ENCODE results near the gene TSC22D1. TPM values are rescaled to one million over a fixed set of nuclear protein-coding genes. Genes with fewer than 3 reads are reported as not detected.

The TSC22D1 gene
- total and polyA plus RNA-seq, 2 of the 4 experiments (the other 2 are of a cell fraction), result 30.8 to 42.2 TPM

- H3K4me2 ChIP-seq (ENCODE audit: low read depth, low read length), result no peak overlapping the region
- no peak overlapping the region for H3K9ac ChIP-seq (ENCODE audit: low read depth, low read length)
- no peak overlapping the region for H3K56ac ChIP-seq (ENCODE audit: extremely low read depth, insufficient read depth, low read length)
- no peak overlapping the region for H4K91ac ChIP-seq (ENCODE audit: insufficient read depth, low read depth, low read length)
- DNase-seq, result no peak
- H2AFZ ChIP-seq (replicated peaks; ENCODE audit: low read length, poor library complexity), result no peak overlapping the region
- no TSS peak for BruUV-seq (replicated peaks)
- no peak overlapping the region for H2BK5ac ChIP-seq (ENCODE audit: low read depth, low read length, poor library complexity, severe bottlenecking)
- H3K9me1 ChIP-seq (ENCODE audit: insufficient read depth, low read length), result peaks cover 3% of the 10 kb centered on the region; the same call in 1 of the 2 replicates
- H3K27ac ChIP-seq (ENCODE audit: insufficient read depth, low read length), result no peak overlapping the region
- H3K4ac ChIP-seq (ENCODE audit: low read depth, low read length), result no peak overlapping the region
- no peak overlapping the region for H4K5ac ChIP-seq (ENCODE audit: low read depth, low read length)
- no peak overlapping the region for H3K23ac ChIP-seq (ENCODE audit: low read depth, low read length)
- TF ChIP-seq, protein P1, sequence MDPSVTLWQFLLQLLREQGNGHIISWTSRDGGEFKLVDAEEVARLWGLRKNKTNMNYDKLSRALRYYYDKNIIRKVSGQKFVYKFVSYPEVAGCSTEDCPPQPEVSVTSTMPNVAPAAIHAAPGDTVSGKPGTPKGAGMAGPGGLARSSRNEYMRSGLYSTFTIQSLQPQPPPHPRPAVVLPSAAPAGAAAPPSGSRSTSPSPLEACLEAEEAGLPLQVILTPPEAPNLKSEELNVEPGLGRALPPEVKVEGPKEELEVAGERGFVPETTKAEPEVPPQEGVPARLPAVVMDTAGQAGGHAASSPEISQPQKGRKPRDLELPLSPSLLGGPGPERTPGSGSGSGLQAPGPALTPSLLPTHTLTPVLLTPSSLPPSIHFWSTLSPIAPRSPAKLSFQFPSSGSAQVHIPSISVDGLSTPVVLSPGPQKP (IDR thresholded peaks at IDR 0.05; ENCODE audit: borderline replicate concordance, low read depth, low read length), result no peak
- no peak for TF ChIP-seq MAFK (IDR thresholded peaks at IDR 0.05; ENCODE audit: low read depth, low read length)
- no peak for TF ChIP-seq RFX5 (IDR thresholded peaks at IDR 0.05; ENCODE audit: low read depth, low read length)
- no peak for TF ChIP-seq SMC3 (IDR thresholded peaks at IDR 0.05; ENCODE audit: low read depth, low read length)
- no peak for TF ChIP-seq CEBPB (IDR thresholded peaks at IDR 0.05; ENCODE audit: low read depth, low read length)
- no peak for TF ChIP-seq FOS (IDR thresholded peaks at IDR 0.05; ENCODE audit: low read depth, low read length)
- no peak for TF ChIP-seq MAZ (IDR thresholded peaks at IDR 0.05; ENCODE audit: borderline replicate concordance, low read depth, low read length)
- no peak for TF ChIP-seq POLR2A (IDR thresholded peaks at IDR 0.05; ENCODE audit: low read depth, low read length)
- TF ChIP-seq, protein P2, sequence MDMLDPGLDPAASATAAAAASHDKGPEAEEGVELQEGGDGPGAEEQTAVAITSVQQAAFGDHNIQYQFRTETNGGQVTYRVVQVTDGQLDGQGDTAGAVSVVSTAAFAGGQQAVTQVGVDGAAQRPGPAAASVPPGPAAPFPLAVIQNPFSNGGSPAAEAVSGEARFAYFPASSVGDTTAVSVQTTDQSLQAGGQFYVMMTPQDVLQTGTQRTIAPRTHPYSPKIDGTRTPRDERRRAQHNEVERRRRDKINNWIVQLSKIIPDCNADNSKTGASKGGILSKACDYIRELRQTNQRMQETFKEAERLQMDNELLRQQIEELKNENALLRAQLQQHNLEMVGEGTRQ (IDR thresholded peaks at IDR 0.05; ENCODE audit: low read depth, low read length), result no peak
- TF ChIP-seq MXI1 (IDR thresholded peaks at IDR 0.05; ENCODE audit: borderline replicate concordance, low read depth, low read length), result no peak
- no peak for TF ChIP-seq RCOR1 (IDR thresholded peaks at IDR 0.05; ENCODE audit: insufficient replicate concordance, low read length)
- no peak for TF ChIP-seq RAD21 (IDR thresholded peaks at IDR 0.05; ENCODE audit: low read length)
- no peak for TF ChIP-seq CHD1 (IDR thresholded peaks at IDR 0.05; ENCODE audit: low read depth, low read length)
- TF ChIP-seq NFE2L2 (IDR thresholded peaks at IDR 0.05; ENCODE audit: low read depth, low read length), result no peak
- no peak for TF ChIP-seq BHLHE40 (IDR thresholded peaks at IDR 0.05; ENCODE audit: low read depth, low read length)
- TF ChIP-seq CTCF (conservative IDR thresholded peaks at IDR 0.05; ENCODE audit: low read depth, low read length), result no peak
- no peak overlapping the region for H2AK5ac ChIP-seq (ENCODE audit: low read depth, low read length)
- no peak overlapping the region for H3K4me3 ChIP-seq (ENCODE audit: insufficient read depth, low read depth, low read length)
- H2BK20ac ChIP-seq (ENCODE audit: low read depth, low read length), result no peak overlapping the region
- dilution Hi-C loops (cut with HindIII; ENCODE audit: low sequenced_read_pairs, unreplicated experiment) (no loop called here), in situ Hi-C loops (cut with MboI; ENCODE audit: low sequenced_read_pairs) (no loop called here), intact Hi-C loops (cut with micrococcal nuclease) (no loop called here)
- peaks cover 21 to 76% of the 10 kb centered on the region in 2 experiments for H3K79me1 ChIP-seq (ENCODE audit: low read depth in 1 of 2, low read length in 2 of 2)
- no peak overlapping the region for H2AK9ac ChIP-seq (replicated peaks; ENCODE audit: low read depth, low read length, poor library complexity)
- CTCF ChIA-PET, result interaction anchor here (1.3 kb wide), 1 partner anchor 9 kb away, joined by 4 read pairs; no protein-coding TSS in a partner anchor
- H2BK120ac ChIP-seq (ENCODE audit: low read depth, low read length), result no peak overlapping the region
- peaks cover 23% of the 10 kb centered on the region; the same call in 1 of the 2 replicates for H4K20me1 ChIP-seq (ENCODE audit: insufficient read depth, low read length)
- no CpG with 5 or more reads among the region's 2 CpGs for WGBS, 2 experiments (ENCODE audit: extremely low coverage in 2 of 2, insufficient read length in 1 of 2)
- H3K27me3 ChIP-seq (ENCODE audit: control insufficient read depth, insufficient read depth, low read length), result no peaks in the 10 kb centered on the region
- H2BK15ac ChIP-seq (ENCODE audit: low read depth, low read length), result no peak overlapping the region
- ATAC-seq (ENCODE audit: low read depth), result no peak
- H3K18ac ChIP-seq (ENCODE audit: low read depth, low read length), result no peak overlapping the region
- POLR2A ChIA-PET (ENCODE audit: unreplicated experiment), result no interaction called here
- no peak overlapping the region for H4K8ac ChIP-seq (ENCODE audit: low read depth in 2 of 2, low read length in 2 of 2)
- peaks cover 8% of the 10 kb centered on the region; the same call in 1 of the 2 replicates for H3K36me3 ChIP-seq (ENCODE audit: control insufficient read depth, insufficient read depth, low read length)
- no peaks in the 10 kb centered on the region for H3K4me1 ChIP-seq (ENCODE audit: control insufficient read depth, insufficient read depth, low read length)
- no peaks in the 10 kb centered on the region for H3K9me3 ChIP-seq (ENCODE audit: control insufficient read depth, insufficient read depth, low read length)
- no peak overlapping the region for H3K14ac ChIP-seq (replicated peaks; ENCODE audit: low read depth, low read length)
Measured at GRCh38 chr13:44557986-44558385, 18.1 kb downstream of the TSC22D1 start.

Data from IMR-90 (cell line).